Measurements from ENCODE around the gene SAAL1.
A peak's percentile ranks its signal among the peaks of the same experiment; 100 is the strongest.
"Not testable (repeated sequence)": the region's sequence is repeated elsewhere in the genome, so short reads cannot be mapped to it uniquely, and the experiment has no call there.

SAAL1 gene

GRCh38 chr11:18132341-18132740 is 26.5 kb upstream of the SAAL1 start, which contains the start of gene MRGPRX3:
TSS of gene MRGPRX3 (plus strand) at chr11:18132571. CDS start at chr11:18137203, 4,632 bp downstream.
- Histone ChIP-seq H3K4me3 (ENCODE audit: low read depth, low read length) (no peak within 1 kb of the TSS), H3K9me3 (ENCODE audit: control insufficient read depth, insufficient read depth, low read depth, low read length) (no peaks in the 10 kb centered on the region), H3K4me1 (ENCODE audit: control insufficient read depth, insufficient read depth, low read length) (no peaks in the 10 kb centered on the region), H3K36me3 (ENCODE audit: control insufficient read depth in 2 of 2, insufficient read depth in 1 of 2, low read length in 2 of 2) (no peaks in the 10 kb centered on the region), H3K27ac (ENCODE audit: extremely low read depth, low read depth, low read length) (no peak within 1 kb of the TSS)
- POLR2A ChIA-PET: no interaction called here
- no peak for TF ChIP-seq ZNF701 (tag by site-specific recombination; IDR thresholded peaks at IDR 0.05)
- no peak for TF ChIP-seq ZNF133 (tag by site-specific recombination; IDR thresholded peaks at IDR 0.05)
- no peak for TF ChIP-seq HOXC10 (CRISPR knock-in tag; IDR thresholded peaks at IDR 0.05)
- no peak for TF ChIP-seq ZNF558 (tag by site-specific recombination; IDR thresholded peaks at IDR 0.05)
- TF ChIP-seq ZNF10 (tag by site-specific recombination; IDR thresholded peaks at IDR 0.05): no peak
- CTCF ChIA-PET: no interaction called here

GRCh38 chr11:18131115-18131514 is 25.2 kb upstream of the SAAL1 start:
- H3K4me1 ChIP-seq (ENCODE audit: control insufficient read depth, insufficient read depth, low read length); H3K9me3 ChIP-seq (ENCODE audit: control insufficient read depth, insufficient read depth, low read depth, low read length); POLR2A ChIA-PET; H3K27ac ChIP-seq (ENCODE audit: extremely low read depth, low read depth, low read length); H3K36me3 ChIP-seq (ENCODE audit: control insufficient read depth in 2 of 2, insufficient read depth in 1 of 2, low read length in 2 of 2); H3K4me3 ChIP-seq (ENCODE audit: low read depth, low read length); CTCF ChIA-PET: not testable (repeated sequence)

GRCh38 chr11:18121331-18121828 is 15.5 kb upstream of the SAAL1 start:
- H3K4me1 ChIP-seq (ENCODE audit: control insufficient read depth, insufficient read depth, low read length); H3K27ac ChIP-seq (ENCODE audit: extremely low read depth, low read depth, low read length); H3K36me3 ChIP-seq (ENCODE audit: control insufficient read depth in 2 of 2, insufficient read depth in 1 of 2, low read length in 2 of 2); H3K4me3 ChIP-seq (ENCODE audit: low read depth, low read length); CTCF ChIA-PET; H3K9me3 ChIP-seq (ENCODE audit: control insufficient read depth, insufficient read depth, low read depth, low read length); POLR2A ChIA-PET: not testable (repeated sequence)

DNA sequence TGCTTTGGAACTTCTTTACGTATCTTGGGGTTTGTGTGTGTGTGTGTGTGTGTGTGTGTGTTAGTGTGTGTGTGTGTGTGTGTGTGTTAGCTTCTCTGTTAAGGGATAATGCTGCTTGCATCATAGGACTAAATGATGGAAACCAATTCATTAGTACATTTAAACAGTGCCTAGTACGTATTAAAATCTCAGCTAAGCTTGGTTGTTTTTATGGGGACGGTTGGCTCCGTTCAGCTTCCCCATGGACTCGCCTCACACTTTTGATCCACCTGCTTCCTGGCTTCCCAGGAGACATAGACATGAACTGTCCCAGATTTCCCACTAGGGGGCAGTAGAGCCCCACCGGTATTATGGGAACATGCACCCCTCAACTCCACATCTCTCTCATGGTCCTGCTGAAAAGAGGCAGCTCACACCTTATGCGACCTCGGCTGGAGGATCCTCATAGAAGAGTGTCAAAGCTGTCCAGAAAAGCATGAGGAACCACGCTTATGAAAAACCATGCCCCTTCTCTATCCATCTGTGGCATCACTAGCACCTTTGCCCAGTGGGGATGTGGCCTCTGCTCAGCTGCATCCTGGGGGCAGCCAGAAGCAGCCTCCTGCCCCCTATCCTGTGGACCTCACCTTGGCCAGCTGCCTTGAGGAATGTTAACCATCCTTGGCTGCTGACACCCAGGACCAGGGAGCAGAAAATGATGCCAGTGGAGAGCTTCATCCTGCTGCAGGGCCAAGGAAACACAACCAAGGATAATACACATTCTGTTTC is 9.7 kb upstream of the SAAL1 start:
- Histone ChIP-seq H3K27ac (ENCODE audit: extremely low read depth, low read depth, low read length) (no peak overlapping the region), H3K9me3 (ENCODE audit: control insufficient read depth, insufficient read depth, low read depth, low read length) (no peaks in the 10 kb centered on the region), H3K36me3 (ENCODE audit: control insufficient read depth in 2 of 2, insufficient read depth in 1 of 2, low read length in 2 of 2) (no peaks in the 10 kb centered on the region), H3K4me1 (ENCODE audit: control insufficient read depth, insufficient read depth, low read length) (no peaks in the 10 kb centered on the region), H3K4me3 (ENCODE audit: low read depth, low read length) (no peak overlapping the region)
- ChIA-PET CTCF (interaction anchor here (0.6 to 2.8 kb wide), 81 partner anchors 10 to 1664 kb away, joined by 3 to 33 read pairs (median 4); partner anchors contain the start of genes IGSF22, LDHA and SAAL1), POLR2A (interaction anchor here (1.0 to 1.3 kb wide), 4 partner anchors 9 to 225 kb away, joined by 3 to 5 read pairs (median 3); partner anchors contain the start of genes HPS5 and SAAL1)
- TF ChIP-seq, protein P1, sequence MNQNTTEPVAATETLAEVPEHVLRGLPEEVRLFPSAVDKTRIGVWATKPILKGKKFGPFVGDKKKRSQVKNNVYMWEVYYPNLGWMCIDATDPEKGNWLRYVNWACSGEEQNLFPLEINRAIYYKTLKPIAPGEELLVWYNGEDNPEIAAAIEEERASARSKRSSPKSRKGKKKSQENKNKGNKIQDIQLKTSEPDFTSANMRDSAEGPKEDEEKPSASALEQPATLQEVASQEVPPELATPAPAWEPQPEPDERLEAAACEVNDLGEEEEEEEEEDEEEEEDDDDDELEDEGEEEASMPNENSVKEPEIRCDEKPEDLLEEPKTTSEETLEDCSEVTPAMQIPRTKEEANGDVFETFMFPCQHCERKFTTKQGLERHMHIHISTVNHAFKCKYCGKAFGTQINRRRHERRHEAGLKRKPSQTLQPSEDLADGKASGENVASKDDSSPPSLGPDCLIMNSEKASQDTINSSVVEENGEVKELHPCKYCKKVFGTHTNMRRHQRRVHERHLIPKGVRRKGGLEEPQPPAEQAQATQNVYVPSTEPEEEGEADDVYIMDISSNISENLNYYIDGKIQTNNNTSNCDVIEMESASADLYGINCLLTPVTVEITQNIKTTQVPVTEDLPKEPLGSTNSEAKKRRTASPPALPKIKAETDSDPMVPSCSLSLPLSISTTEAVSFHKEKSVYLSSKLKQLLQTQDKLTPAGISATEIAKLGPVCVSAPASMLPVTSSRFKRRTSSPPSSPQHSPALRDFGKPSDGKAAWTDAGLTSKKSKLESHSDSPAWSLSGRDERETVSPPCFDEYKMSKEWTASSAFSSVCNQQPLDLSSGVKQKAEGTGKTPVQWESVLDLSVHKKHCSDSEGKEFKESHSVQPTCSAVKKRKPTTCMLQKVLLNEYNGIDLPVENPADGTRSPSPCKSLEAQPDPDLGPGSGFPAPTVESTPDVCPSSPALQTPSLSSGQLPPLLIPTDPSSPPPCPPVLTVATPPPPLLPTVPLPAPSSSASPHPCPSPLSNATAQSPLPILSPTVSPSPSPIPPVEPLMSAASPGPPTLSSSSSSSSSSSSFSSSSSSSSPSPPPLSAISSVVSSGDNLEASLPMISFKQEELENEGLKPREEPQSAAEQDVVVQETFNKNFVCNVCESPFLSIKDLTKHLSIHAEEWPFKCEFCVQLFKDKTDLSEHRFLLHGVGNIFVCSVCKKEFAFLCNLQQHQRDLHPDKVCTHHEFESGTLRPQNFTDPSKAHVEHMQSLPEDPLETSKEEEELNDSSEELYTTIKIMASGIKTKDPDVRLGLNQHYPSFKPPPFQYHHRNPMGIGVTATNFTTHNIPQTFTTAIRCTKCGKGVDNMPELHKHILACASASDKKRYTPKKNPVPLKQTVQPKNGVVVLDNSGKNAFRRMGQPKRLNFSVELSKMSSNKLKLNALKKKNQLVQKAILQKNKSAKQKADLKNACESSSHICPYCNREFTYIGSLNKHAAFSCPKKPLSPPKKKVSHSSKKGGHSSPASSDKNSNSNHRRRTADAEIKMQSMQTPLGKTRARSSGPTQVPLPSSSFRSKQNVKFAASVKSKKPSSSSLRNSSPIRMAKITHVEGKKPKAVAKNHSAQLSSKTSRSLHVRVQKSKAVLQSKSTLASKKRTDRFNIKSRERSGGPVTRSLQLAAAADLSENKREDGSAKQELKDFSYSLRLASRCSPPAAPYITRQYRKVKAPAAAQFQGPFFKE (tag by site-specific recombination; IDR thresholded peaks at IDR 0.05; ENCODE audit: borderline replicate concordance): no peak
- TF ChIP-seq, protein P2, sequence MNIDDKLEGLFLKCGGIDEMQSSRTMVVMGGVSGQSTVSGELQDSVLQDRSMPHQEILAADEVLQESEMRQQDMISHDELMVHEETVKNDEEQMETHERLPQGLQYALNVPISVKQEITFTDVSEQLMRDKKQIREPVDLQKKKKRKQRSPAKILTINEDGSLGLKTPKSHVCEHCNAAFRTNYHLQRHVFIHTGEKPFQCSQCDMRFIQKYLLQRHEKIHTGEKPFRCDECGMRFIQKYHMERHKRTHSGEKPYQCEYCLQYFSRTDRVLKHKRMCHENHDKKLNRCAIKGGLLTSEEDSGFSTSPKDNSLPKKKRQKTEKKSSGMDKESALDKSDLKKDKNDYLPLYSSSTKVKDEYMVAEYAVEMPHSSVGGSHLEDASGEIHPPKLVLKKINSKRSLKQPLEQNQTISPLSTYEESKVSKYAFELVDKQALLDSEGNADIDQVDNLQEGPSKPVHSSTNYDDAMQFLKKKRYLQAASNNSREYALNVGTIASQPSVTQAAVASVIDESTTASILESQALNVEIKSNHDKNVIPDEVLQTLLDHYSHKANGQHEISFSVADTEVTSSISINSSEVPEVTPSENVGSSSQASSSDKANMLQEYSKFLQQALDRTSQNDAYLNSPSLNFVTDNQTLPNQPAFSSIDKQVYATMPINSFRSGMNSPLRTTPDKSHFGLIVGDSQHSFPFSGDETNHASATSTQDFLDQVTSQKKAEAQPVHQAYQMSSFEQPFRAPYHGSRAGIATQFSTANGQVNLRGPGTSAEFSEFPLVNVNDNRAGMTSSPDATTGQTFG (tag by site-specific recombination; IDR thresholded peaks at IDR 0.05; ENCODE audit: borderline replicate concordance): no peak
- TF ChIP-seq ZNF16 (tag by site-specific recombination; IDR thresholded peaks at IDR 0.05; ENCODE audit: low read depth) (no peak), ZNF280C (tag by site-specific recombination; IDR thresholded peaks at IDR 0.05) (no peak), ZBTB10 (tag by site-specific recombination; IDR thresholded peaks at IDR 0.05) (peak; percentile 26; the same call in 1 of the 2 replicates)
